ENCODE results near the gene ZNF385B. TPM values are rescaled to one million over a fixed set of nuclear protein-coding genes. Genes with fewer than 3 reads are reported as not detected.
"Not testable (repeated sequence)": the region's sequence is repeated elsewhere in the genome, so short reads cannot be mapped to it uniquely, and the experiment has no call there.

ZNF385B gene
- total and polyA plus RNA-seq, 7 donors: 0.35 to 5.6 (median 3.0) TPM; not detected in 1

- H3K36me3 ChIP-seq: no peaks in the 10 kb centered on the region
- intact Hi-C loops (cut with DNase I): no loop called here
- WGBS, 2 donors: 83 to 89% methylated on average over 4 of the region's 4 CpGs
Observed at GRCh38 chr2:179898873-179899272, 37.5 kb upstream of the ZNF385B start.

GRCh38 chr2:179893616-179894015 is 32.2 kb upstream of the ZNF385B start:
- WGBS, 2 donors: 92 to 94% methylated on average over 3 of the region's 3 CpGs
- DNase-seq: no peak
- TF ChIP-seq POLR2AphosphoS5 (IDR thresholded peaks at IDR 0.05) (no peak), EP300 (IDR thresholded peaks at IDR 0.05) (no peak), CTCF (IDR thresholded peaks at IDR 0.05) (no peak), POLR2A (IDR thresholded peaks at IDR 0.05) (no peak)
- Histone ChIP-seq H3K4me1 (no peaks in the 10 kb centered on the region), H3K4me3 (no peak overlapping the region), H3K27ac (no peak overlapping the region), H3K9me3 (no peaks in the 10 kb centered on the region), H3K27me3 (no peaks in the 10 kb centered on the region), H3K36me3 (no peaks in the 10 kb centered on the region)
- intact Hi-C loops (cut with DNase I): no loop called here

More at GRCh38 chr2:179898873-179899272, 37.5 kb upstream of the ZNF385B start:
- Histone ChIP-seq H3K27ac (no peak overlapping the region), H3K9me3 (peaks cover 0 to 4% (median 0%) of the 10 kb centered on the region in 4 donors), H3K4me1 (no peaks in the 10 kb centered on the region), H3K27me3 (no peaks in the 10 kb centered on the region), H3K4me3 (no peak overlapping the region)
- TF ChIP-seq POLR2AphosphoS5 (IDR thresholded peaks at IDR 0.05) (no peak), CTCF (IDR thresholded peaks at IDR 0.05) (no peak), POLR2A (IDR thresholded peaks at IDR 0.05) (no peak), EP300 (IDR thresholded peaks at IDR 0.05) (no peak)
- no peak for DNase-seq

- Histone ChIP-seq H3K4me3 (no peak overlapping the region), H3K9me3 (no peaks in the 10 kb centered on the region), H3K36me3 (no peaks in the 10 kb centered on the region), H3K27me3 (no peaks in the 10 kb centered on the region), H3K27ac (no peak overlapping the region), H3K4me1 (no peaks in the 10 kb centered on the region)
- DNase-seq: no peak
- 19 to 65% methylated on average over 2 of the region's 2 CpGs for WGBS, 2 donors
- intact Hi-C loops (cut with DNase I): no loop called here
- no peak for TF ChIP-seq POLR2AphosphoS5 (IDR thresholded peaks at IDR 0.05)
- no peak for TF ChIP-seq POLR2A (IDR thresholded peaks at IDR 0.05)
- no peak for TF ChIP-seq CTCF (IDR thresholded peaks at IDR 0.05)
- no peak for TF ChIP-seq EP300 (IDR thresholded peaks at IDR 0.05)
Observed at GRCh38 chr2:179891237-179891636, 29.8 kb upstream of the ZNF385B start.

- Histone ChIP-seq H3K27ac (no peak overlapping the region), H3K4me3 (no peak overlapping the region), H3K4me1 (no peaks in the 10 kb centered on the region), H3K9me3 (no peaks in the 10 kb centered on the region), H3K27me3 (no peaks in the 10 kb centered on the region), H3K36me3 (no peaks in the 10 kb centered on the region)
- intact Hi-C loops (cut with DNase I): no loop called here
- TF ChIP-seq CTCF (IDR thresholded peaks at IDR 0.05): no peak
- no peak for TF ChIP-seq POLR2AphosphoS5 (IDR thresholded peaks at IDR 0.05)
- no peak for DNase-seq
Observed at GRCh38 chr2:179890666-179891065, 29.3 kb upstream of the ZNF385B start.

GRCh38 chr2:179888642-179889041 is 27.2 kb upstream of the ZNF385B start:
- H3K4me1 ChIP-seq; intact Hi-C loops (cut with DNase I); H3K36me3 ChIP-seq; H3K27ac ChIP-seq; H3K27me3 ChIP-seq; H3K4me3 ChIP-seq; H3K9me3 ChIP-seq; DNase-seq: not testable (repeated sequence)
- 93 to 94% methylated on average over 6 of the region's 6 CpGs for WGBS, 2 donors
